ENCODE data around the gene TMEM132D. TPM values are rescaled to one million over a fixed set of nuclear protein-coding genes. Genes with fewer than 3 reads are reported as not detected.

Gene TMEM132D
- total and polyA plus RNA-seq, 2 of the 8 experiments (the other 6 are each of a cell fraction or from before 2014, with no cell fraction given) = 3.5 to 10.1 TPM

GRCh38 chr12:129720618-129721017, 183.2 kb downstream of the TMEM132D start:
- WGBS, 2 experiments (ENCODE audit: extremely low coverage in 1 of 2, insufficient coverage in 1 of 2, insufficient read length in 1 of 2, insufficient replicate concordance in 2 of 2, low coverage in 1 of 2, low lambda C conversion rate in 2 of 2, missing lambda C conversion rate in 1 of 2) = 81% methylated on average over 4 of the region's 4 CpGs; no CpG with 5 or more reads in 1 of the 2 experiments
- H3K23me2 ChIP-seq (ENCODE audit: low read depth, low read length) = 0 out of 2 replicates have a peak, but pooled peaks cover 2% of the 10 kb centered on the region
- H4K5ac ChIP-seq (ENCODE audit: insufficient read length, low read depth, low read length) = no peak overlapping the region
- H2AFZ ChIP-seq (ENCODE audit: low read length) = no peak overlapping the region
- no peak overlapping the region for H2BK15ac ChIP-seq (ENCODE audit: low read length)
- H3K9ac ChIP-seq (replicated peaks in 1 of 4; ENCODE audit: extremely low read depth in 1 of 4, low read depth in 3 of 4, low read length in 3 of 4) = no peak overlapping the region
- no peaks in the 10 kb centered on the region for H3K4me1 ChIP-seq (replicated peaks in 1 of 4; ENCODE audit: control insufficient read depth in 3 of 4, insufficient read depth in 4 of 4, low read length in 3 of 4)
- H3K4ac ChIP-seq (replicated peaks; ENCODE audit: insufficient read length, low read depth, low read length) = no peak overlapping the region
- no peaks in the 10 kb centered on the region for H3K9me3 ChIP-seq (ENCODE audit: insufficient read depth in 2 of 2, low read depth in 1 of 2, low read length in 1 of 2)
- H3K36me3 ChIP-seq (ENCODE audit: control insufficient read depth in 2 of 4, insufficient read depth in 4 of 4, low read length in 3 of 4) = no peaks in the 10 kb centered on the region
- no peak overlapping the region for H3K23ac ChIP-seq (ENCODE audit: insufficient read length)
- no peak overlapping the region for H3K56ac ChIP-seq (replicated peaks; ENCODE audit: insufficient read length, low read depth, low read length)
- H4K91ac ChIP-seq (replicated peaks; ENCODE audit: insufficient read length, low read length) = no peak overlapping the region
- H3K27ac ChIP-seq (ENCODE audit: low read depth, low read length) = no peak overlapping the region
- H3K14ac ChIP-seq (ENCODE audit: insufficient read length) = no peak overlapping the region
- H2BK20ac ChIP-seq (ENCODE audit: low read length) = no peak overlapping the region
- no peaks in the 10 kb centered on the region for H3K79me2 ChIP-seq (ENCODE audit: control insufficient read depth in 1 of 2, insufficient read depth in 2 of 2, low read length in 2 of 2)
- POLR2A ChIA-PET (ENCODE audit: partially characterized antibody) = no interaction called here
- H3K4me3 ChIP-seq (ENCODE audit: extremely low read depth in 1 of 4, insufficient read depth in 2 of 4, low read depth in 3 of 4, low read length in 4 of 4) = no peak overlapping the region
- H4K20me1 ChIP-seq (replicated peaks in 1 of 2; ENCODE audit: control insufficient read depth in 1 of 2, insufficient read depth in 2 of 2, low read length in 2 of 2) = no peaks in the 10 kb centered on the region
- no peaks in the 10 kb centered on the region for H3K79me1 ChIP-seq (ENCODE audit: low read depth, low read length)
- FAIRE-seq = no peak
- H2BK5ac ChIP-seq (ENCODE audit: low read depth, low read length) = no peak overlapping the region
- H3K4me2 ChIP-seq (ENCODE audit: insufficient read depth in 1 of 2, low read depth in 2 of 2, low read length in 2 of 2) = no peak overlapping the region
- no peak overlapping the region for H2BK120ac ChIP-seq (replicated peaks; ENCODE audit: low read depth, low read length)
- CTCF ChIA-PET (ENCODE audit: partially characterized antibody) = no interaction called here
- no peak overlapping the region for H2BK12ac ChIP-seq (ENCODE audit: low read depth, low read length)
- no peak overlapping the region for H2AK5ac ChIP-seq (ENCODE audit: low read depth, low read length)
- H3K18ac ChIP-seq (ENCODE audit: extremely low read depth, low read length) = no peak overlapping the region
- TF ChIP-seq SP1 (IDR thresholded peaks at IDR 0.05; ENCODE audit: low read depth, low read length) (no peak), SIRT6 (IDR thresholded peaks at IDR 0.05; ENCODE audit: low read length) (no peak), SRF (IDR thresholded peaks at IDR 0.05; ENCODE audit: low read depth, low read length) (no peak), TBP (IDR thresholded peaks at IDR 0.05; ENCODE audit: low read depth, low read length) (no peak), EGR1 (IDR thresholded peaks at IDR 0.05; ENCODE audit: borderline replicate concordance, low read depth, low read length) (no peak), JUND (IDR thresholded peaks at IDR 0.05; ENCODE audit: low read length) (no peak), GTF2F1 (IDR thresholded peaks at IDR 0.05; ENCODE audit: borderline replicate concordance, low read depth, low read length) (no peak), BACH1 (IDR thresholded peaks at IDR 0.05; ENCODE audit: low read length) (no peak)
- no peak overlapping the region; the same call in 1 of the 2 replicates for H4K8ac ChIP-seq (ENCODE audit: extremely low read depth, insufficient read depth, low read length)
- peak in 1 of 2 experiments; percentile 14 for DNase-seq (ENCODE audit: low read depth in 1 of 2, low spot score in 2 of 2)
- no peaks in the 10 kb centered on the region for H3K27me3 ChIP-seq (replicated peaks in 1 of 4; ENCODE audit: control insufficient read depth in 3 of 4, extremely low read depth in 1 of 4, insufficient read depth in 3 of 4, low read length in 3 of 4)

Measured in H1 (cell line).